ENCODE results near the gene CKM. TPM values are rescaled to one million over a fixed set of nuclear protein-coding genes. Genes with fewer than 3 reads are reported as not detected.
"Not testable (repeated sequence)": the region's sequence is repeated elsewhere in the genome, so short reads cannot be mapped to it uniquely, and the experiment has no call there.

CKM gene
- total RNA-seq, 1 donor from 2014 or later: 0.41 TPM

DNA sequence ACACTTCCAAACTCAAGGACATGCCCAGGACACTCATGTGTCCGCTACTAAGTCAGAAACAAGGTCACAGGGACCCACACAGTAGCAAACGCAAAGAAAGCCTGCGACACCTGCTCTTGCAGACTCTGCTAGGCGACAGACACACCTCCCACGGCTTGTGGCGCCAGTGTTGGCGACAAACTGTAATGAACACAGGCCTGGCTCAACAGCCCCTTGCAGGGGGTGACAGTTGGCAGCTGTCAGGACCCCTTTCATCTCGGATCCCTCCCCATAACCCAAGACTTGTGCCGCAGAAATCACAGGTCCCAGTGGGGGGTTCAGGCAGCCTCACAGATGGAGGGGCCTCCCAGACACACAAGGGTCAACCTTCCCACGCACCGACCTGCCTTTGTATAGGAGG lies 364 bp downstream of the CKM start:
- Histone ChIP-seq H3K36me3 (no peaks in the 10 kb centered on the region), H3K4me3 (no peak overlapping the region), H3K27me3 (peaks cover 33% of the 10 kb centered on the region), H3K9me3 (no peaks in the 10 kb centered on the region), H3K27ac (no peak overlapping the region), H3K4me1 (no peaks in the 10 kb centered on the region)
- TF ChIP-seq, protein P1, sequence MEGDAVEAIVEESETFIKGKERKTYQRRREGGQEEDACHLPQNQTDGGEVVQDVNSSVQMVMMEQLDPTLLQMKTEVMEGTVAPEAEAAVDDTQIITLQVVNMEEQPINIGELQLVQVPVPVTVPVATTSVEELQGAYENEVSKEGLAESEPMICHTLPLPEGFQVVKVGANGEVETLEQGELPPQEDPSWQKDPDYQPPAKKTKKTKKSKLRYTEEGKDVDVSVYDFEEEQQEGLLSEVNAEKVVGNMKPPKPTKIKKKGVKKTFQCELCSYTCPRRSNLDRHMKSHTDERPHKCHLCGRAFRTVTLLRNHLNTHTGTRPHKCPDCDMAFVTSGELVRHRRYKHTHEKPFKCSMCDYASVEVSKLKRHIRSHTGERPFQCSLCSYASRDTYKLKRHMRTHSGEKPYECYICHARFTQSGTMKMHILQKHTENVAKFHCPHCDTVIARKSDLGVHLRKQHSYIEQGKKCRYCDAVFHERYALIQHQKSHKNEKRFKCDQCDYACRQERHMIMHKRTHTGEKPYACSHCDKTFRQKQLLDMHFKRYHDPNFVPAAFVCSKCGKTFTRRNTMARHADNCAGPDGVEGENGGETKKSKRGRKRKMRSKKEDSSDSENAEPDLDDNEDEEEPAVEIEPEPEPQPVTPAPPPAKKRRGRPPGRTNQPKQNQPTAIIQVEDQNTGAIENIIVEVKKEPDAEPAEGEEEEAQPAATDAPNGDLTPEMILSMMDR (IDR thresholded peaks at IDR 0.05): no peak
- DNase-seq (no peak), ATAC-seq (no peak)
- intact Hi-C loops (cut with DNase I): no loop called here

- Histone ChIP-seq H3K27ac (no peak overlapping the region), H3K27me3 (peaks cover 37% of the 10 kb centered on the region), H3K36me3 (no peaks in the 10 kb centered on the region), H3K4me3 (no peak overlapping the region), H3K9me3 (no peaks in the 10 kb centered on the region), H3K4me1 (no peaks in the 10 kb centered on the region)
- TF ChIP-seq, protein P1 (IDR thresholded peaks at IDR 0.05): no peak
- intact Hi-C loops (cut with DNase I): no loop called here
- DNase-seq: no peak
- ATAC-seq: no peak
Observed at GRCh38 chr19:45321848-45322247, 827 bp downstream of the CKM start.

DNA sequence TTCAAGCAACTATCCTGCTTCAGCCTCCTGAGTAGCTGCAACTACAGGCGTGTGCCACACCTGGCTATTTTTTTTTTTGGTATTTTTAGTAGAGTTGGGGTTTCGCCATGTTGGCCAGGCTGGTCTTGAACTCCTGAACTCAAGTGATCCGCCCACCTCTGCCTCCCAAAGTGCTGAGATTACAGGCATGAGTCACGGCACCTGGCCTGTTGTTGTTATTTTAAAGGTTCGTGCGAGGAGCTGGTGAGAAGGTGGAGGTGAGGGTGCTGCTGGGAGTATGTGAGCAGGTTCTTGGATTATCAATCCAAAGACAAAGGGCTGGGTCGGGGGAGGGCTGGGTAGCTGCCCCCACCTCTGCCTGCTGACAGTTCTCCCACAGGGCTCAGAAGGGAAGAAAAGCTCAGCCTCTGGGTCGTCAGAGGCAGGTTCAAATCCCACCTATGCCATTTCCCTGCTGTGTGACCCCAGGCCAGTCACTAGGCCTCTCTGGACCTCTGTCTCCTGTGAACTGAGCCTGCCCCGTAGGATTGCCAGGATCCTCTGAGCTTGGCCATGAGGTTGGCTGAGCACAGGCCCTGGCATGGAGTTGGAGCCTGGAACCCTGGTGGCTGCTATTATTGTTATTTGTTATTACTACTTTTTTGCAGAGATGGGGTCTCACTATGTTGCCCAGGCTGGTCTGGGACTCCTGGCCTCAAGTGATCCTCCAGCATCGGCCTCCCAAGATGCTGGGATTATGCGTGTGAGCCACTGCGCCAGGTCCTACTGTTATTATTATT lies 1.5 kb downstream of the CKM start:
- no peak overlapping the region for H3K4me3 ChIP-seq
- intact Hi-C loops (cut with DNase I): no loop called here

GRCh38 chr19:45315304-45315703 lies 7.4 kb downstream of the CKM start:
- no peak for ATAC-seq
- peaks cover 23% of the 10 kb centered on the region for H3K27me3 ChIP-seq

More for the DNA sequence above, 1.5 kb downstream of the CKM start:
- Histone ChIP-seq H3K27ac (no peak overlapping the region), H3K4me1 (no peaks in the 10 kb centered on the region), H3K27me3 (peaks cover 40% of the 10 kb centered on the region), H3K36me3 (no peaks in the 10 kb centered on the region), H3K9me3 (no peaks in the 10 kb centered on the region)
- TF ChIP-seq, protein P1 (IDR thresholded peaks at IDR 0.05): no peak
- ATAC-seq (no peak), DNase-seq (no peak)

DNA sequence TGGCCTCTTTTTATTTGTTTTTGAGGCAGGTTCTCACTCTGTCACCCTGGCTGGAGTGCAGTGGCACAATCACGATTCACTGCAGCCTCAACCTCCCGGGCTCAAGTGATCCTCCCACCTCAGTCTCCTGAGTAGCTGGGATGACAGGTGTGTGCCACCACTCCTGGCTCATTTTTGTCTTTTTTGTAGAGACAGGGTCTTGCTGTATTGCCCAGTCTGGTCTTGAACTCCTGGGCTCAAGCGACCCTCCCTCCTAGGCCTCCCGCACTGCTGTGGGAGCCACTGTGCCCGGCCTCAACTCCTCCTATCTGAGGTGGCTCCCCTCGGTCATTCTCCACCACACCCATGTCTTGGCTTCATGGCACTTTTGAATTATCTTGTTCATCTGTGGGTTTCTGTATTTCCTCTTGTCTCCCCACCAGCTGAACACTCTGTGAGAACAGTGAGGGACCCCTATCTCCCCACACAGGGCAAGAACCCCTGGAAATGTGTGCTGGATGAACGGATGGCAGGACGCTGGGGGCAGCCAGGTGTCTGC lies 7.9 kb downstream of the CKM start:
- no peaks in the 10 kb centered on the region for H3K36me3 ChIP-seq
- H3K4me3 ChIP-seq: no peak overlapping the region
- intact Hi-C loops (cut with DNase I): no loop called here
- H3K27ac ChIP-seq: no peak overlapping the region
- DNase-seq (no peak), ATAC-seq (no peak)
- no peaks in the 10 kb centered on the region for H3K4me1 ChIP-seq
- H3K27me3 ChIP-seq: peaks cover 23% of the 10 kb centered on the region
- TF ChIP-seq, protein P1 (IDR thresholded peaks at IDR 0.05): no peak
- no peaks in the 10 kb centered on the region for H3K9me3 ChIP-seq

More at GRCh38 chr19:45315304-45315703, 7.4 kb downstream of the CKM start:
- no peaks in the 10 kb centered on the region for H3K4me1 ChIP-seq
- no peak for DNase-seq
- H3K27ac ChIP-seq: no peak overlapping the region
- TF ChIP-seq, protein P1 (IDR thresholded peaks at IDR 0.05): no peak
- H3K9me3 ChIP-seq: no peaks in the 10 kb centered on the region
- no peaks in the 10 kb centered on the region for H3K36me3 ChIP-seq
- H3K4me3 ChIP-seq: no peak overlapping the region
- intact Hi-C loops (cut with DNase I): no loop called here

DNA sequence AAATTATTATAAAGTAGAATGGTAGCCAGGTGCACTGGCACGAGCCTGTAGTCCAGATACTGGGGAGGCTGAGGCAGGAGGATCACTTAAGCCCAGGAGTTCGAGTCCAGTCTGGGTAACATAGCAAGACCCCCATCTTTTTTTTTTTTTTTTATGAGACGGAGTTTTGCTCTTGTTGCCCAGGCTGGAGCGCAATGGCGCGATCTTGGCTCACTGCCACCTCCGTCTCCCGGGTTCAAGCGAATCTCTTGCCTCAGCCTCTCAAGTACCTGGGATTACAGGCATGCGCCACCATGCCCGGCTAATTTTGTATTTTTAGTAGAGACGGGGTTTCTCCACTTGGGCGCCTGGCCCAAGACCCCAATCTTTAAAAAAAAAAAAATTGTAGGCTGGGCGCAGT lies 10.4 kb downstream of the CKM start:
- H3K36me3 ChIP-seq; DNase-seq; H3K27ac ChIP-seq; H3K4me1 ChIP-seq; ATAC-seq; H3K4me3 ChIP-seq; H3K9me3 ChIP-seq; intact Hi-C loops (cut with DNase I): not testable (repeated sequence)
- peaks cover 14% of the 10 kb centered on the region for H3K27me3 ChIP-seq

Data from upper lobe of right lung (tissue), 1 donor.